ENCODE measurements around the gene COL27A1.

The COL27A1 gene

GRCh38 chr9:114119242-114120191 lies 35.8 kb upstream of the COL27A1 start:
- TF ChIP-seq CTCF (IDR thresholded peaks at IDR 0.05; ENCODE audit: low read depth, low read length), result no peak
- H3K4me3 ChIP-seq (ENCODE audit: low read depth, low read length), result no peak overlapping the region

- TF ChIP-seq CTCF (IDR thresholded peaks at IDR 0.05; ENCODE audit: low read depth, low read length), result no peak
- H3K4me3 ChIP-seq (ENCODE audit: low read depth, low read length), result no peak overlapping the region
These were observed 34.9 kb upstream of the COL27A1 start for GRCh38 chr9:114120192-114121014.

- TF ChIP-seq CTCF (IDR thresholded peaks at IDR 0.05; ENCODE audit: low read depth, low read length), result no peak
These were observed 33.9 kb upstream of the COL27A1 start for GRCh38 chr9:114121227-114122135.

GRCh38 chr9:114122136-114123027 lies 33.0 kb upstream of the COL27A1 start:
- H3K4me3 ChIP-seq (ENCODE audit: low read depth, low read length), result no peak overlapping the region
- no peak for TF ChIP-seq CTCF (IDR thresholded peaks at IDR 0.05; ENCODE audit: low read depth, low read length)

More at GRCh38 chr9:114121227-114122135, 33.9 kb upstream of the COL27A1 start:
- H3K4me3 ChIP-seq (ENCODE audit: low read depth, low read length), result no peak overlapping the region

GRCh38 chr9:114123031-114123977 lies 32.0 kb upstream of the COL27A1 start:
- no peak overlapping the region for H3K4me3 ChIP-seq (ENCODE audit: low read depth, low read length)
- TF ChIP-seq CTCF (IDR thresholded peaks at IDR 0.05; ENCODE audit: low read depth, low read length), result no peak

Data from WI38 (cell line).